ENCODE data around the gene RYR1. TPM values are rescaled to one million over a fixed set of nuclear protein-coding genes. Genes with fewer than 3 reads are reported as not detected.

Gene RYR1
- total and polyA plus RNA-seq, 2 of the 8 experiments (the other 6 are each of a cell fraction or from before 2014, with no cell fraction given): 5.8 to 11.8 TPM

DNA sequence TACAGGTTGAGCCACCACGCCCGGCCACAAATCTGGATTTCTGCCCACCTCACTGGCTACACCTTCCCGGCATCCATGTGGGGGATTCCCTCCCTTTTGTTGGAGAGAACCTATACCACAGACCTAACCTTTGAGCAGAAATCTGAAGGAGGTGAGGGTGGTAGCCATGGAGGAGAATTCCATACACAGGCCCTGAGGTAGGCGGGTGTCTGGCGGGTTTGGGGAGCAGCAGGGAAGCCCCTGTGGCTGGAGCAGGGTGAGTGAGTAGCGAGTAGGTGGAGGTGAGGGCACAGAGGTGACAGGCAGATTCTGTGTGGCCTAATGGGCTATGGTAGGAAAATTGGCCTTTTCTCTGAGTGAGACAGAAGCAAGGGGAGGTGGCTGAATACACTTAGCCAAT is 196.1 kb downstream of the RYR1 start (continued):
- TF ChIP-seq, protein P1, sequence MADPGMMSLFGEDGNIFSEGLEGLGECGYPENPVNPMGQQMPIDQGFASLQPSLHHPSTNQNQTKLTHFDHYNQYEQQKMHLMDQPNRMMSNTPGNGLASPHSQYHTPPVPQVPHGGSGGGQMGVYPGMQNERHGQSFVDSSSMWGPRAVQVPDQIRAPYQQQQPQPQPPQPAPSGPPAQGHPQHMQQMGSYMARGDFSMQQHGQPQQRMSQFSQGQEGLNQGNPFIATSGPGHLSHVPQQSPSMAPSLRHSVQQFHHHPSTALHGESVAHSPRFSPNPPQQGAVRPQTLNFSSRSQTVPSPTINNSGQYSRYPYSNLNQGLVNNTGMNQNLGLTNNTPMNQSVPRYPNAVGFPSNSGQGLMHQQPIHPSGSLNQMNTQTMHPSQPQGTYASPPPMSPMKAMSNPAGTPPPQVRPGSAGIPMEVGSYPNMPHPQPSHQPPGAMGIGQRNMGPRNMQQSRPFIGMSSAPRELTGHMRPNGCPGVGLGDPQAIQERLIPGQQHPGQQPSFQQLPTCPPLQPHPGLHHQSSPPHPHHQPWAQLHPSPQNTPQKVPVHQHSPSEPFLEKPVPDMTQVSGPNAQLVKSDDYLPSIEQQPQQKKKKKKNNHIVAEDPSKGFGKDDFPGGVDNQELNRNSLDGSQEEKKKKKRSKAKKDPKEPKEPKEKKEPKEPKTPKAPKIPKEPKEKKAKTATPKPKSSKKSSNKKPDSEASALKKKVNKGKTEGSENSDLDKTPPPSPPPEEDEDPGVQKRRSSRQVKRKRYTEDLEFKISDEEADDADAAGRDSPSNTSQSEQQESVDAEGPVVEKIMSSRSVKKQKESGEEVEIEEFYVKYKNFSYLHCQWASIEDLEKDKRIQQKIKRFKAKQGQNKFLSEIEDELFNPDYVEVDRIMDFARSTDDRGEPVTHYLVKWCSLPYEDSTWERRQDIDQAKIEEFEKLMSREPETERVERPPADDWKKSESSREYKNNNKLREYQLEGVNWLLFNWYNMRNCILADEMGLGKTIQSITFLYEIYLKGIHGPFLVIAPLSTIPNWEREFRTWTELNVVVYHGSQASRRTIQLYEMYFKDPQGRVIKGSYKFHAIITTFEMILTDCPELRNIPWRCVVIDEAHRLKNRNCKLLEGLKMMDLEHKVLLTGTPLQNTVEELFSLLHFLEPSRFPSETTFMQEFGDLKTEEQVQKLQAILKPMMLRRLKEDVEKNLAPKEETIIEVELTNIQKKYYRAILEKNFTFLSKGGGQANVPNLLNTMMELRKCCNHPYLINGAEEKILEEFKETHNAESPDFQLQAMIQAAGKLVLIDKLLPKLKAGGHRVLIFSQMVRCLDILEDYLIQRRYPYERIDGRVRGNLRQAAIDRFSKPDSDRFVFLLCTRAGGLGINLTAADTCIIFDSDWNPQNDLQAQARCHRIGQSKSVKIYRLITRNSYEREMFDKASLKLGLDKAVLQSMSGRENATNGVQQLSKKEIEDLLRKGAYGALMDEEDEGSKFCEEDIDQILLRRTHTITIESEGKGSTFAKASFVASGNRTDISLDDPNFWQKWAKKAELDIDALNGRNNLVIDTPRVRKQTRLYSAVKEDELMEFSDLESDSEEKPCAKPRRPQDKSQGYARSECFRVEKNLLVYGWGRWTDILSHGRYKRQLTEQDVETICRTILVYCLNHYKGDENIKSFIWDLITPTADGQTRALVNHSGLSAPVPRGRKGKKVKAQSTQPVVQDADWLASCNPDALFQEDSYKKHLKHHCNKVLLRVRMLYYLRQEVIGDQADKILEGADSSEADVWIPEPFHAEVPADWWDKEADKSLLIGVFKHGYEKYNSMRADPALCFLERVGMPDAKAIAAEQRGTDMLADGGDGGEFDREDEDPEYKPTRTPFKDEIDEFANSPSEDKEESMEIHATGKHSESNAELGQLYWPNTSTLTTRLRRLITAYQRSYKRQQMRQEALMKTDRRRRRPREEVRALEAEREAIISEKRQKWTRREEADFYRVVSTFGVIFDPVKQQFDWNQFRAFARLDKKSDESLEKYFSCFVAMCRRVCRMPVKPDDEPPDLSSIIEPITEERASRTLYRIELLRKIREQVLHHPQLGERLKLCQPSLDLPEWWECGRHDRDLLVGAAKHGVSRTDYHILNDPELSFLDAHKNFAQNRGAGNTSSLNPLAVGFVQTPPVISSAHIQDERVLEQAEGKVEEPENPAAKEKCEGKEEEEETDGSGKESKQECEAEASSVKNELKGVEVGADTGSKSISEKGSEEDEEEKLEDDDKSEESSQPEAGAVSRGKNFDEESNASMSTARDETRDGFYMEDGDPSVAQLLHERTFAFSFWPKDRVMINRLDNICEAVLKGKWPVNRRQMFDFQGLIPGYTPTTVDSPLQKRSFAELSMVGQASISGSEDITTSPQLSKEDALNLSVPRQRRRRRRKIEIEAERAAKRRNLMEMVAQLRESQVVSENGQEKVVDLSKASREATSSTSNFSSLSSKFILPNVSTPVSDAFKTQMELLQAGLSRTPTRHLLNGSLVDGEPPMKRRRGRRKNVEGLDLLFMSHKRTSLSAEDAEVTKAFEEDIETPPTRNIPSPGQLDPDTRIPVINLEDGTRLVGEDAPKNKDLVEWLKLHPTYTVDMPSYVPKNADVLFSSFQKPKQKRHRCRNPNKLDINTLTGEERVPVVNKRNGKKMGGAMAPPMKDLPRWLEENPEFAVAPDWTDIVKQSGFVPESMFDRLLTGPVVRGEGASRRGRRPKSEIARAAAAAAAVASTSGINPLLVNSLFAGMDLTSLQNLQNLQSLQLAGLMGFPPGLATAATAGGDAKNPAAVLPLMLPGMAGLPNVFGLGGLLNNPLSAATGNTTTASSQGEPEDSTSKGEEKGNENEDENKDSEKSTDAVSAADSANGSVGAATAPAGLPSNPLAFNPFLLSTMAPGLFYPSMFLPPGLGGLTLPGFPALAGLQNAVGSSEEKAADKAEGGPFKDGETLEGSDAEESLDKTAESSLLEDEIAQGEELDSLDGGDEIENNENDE (IDR thresholded peaks at IDR 0.05; ENCODE audit: insufficient replicate concordance, low read length): no peak
- TF ChIP-seq SIX5 (IDR thresholded peaks at IDR 0.05; ENCODE audit: low read depth, low read length) (no peak), TEAD4 (IDR thresholded peaks at IDR 0.05; ENCODE audit: low read depth, low read length) (no peak), BCL11A (IDR thresholded peaks at IDR 0.05; ENCODE audit: low read depth in 2 of 2, low read length in 2 of 2) (no peak), KDM1A (IDR thresholded peaks at IDR 0.05; ENCODE audit: borderline replicate concordance, low read length) (no peak), SRF (IDR thresholded peaks at IDR 0.05; ENCODE audit: low read depth, low read length) (no peak), HDAC2 (IDR thresholded peaks at IDR 0.05; ENCODE audit: borderline replicate concordance in 1 of 2, low read depth in 2 of 2, low read length in 2 of 2) (no peak), TBP (IDR thresholded peaks at IDR 0.05; ENCODE audit: low read depth, low read length) (no peak), CTBP2 (IDR thresholded peaks at IDR 0.05; ENCODE audit: borderline replicate concordance, insufficient read depth, insufficient read length, low read length) (no peak), SIRT6 (IDR thresholded peaks at IDR 0.05; ENCODE audit: low read length) (no peak)
